ENCODE results near the gene APLF.

Gene APLF

GRCh38 chr2:68603059-68603458 lies 135.7 kb downstream of the APLF start:
- H3K9ac ChIP-seq = no peak overlapping the region
- no peaks in the 10 kb centered on the region for H3K79me2 ChIP-seq
- H3K9me3 ChIP-seq (ENCODE audit: control insufficient read depth, low read length) = no peaks in the 10 kb centered on the region
- no peak overlapping the region for H2AFZ ChIP-seq
- H3K27me3 ChIP-seq (ENCODE audit: control insufficient read depth, insufficient read depth, low read length) = no peaks in the 10 kb centered on the region
- H3K4me3 ChIP-seq (ENCODE audit: low read depth, low read length) = no peak overlapping the region
- H3K4me1 ChIP-seq = no peaks in the 10 kb centered on the region
- no peak overlapping the region for H3K27ac ChIP-seq
- TF ChIP-seq, protein P1, sequence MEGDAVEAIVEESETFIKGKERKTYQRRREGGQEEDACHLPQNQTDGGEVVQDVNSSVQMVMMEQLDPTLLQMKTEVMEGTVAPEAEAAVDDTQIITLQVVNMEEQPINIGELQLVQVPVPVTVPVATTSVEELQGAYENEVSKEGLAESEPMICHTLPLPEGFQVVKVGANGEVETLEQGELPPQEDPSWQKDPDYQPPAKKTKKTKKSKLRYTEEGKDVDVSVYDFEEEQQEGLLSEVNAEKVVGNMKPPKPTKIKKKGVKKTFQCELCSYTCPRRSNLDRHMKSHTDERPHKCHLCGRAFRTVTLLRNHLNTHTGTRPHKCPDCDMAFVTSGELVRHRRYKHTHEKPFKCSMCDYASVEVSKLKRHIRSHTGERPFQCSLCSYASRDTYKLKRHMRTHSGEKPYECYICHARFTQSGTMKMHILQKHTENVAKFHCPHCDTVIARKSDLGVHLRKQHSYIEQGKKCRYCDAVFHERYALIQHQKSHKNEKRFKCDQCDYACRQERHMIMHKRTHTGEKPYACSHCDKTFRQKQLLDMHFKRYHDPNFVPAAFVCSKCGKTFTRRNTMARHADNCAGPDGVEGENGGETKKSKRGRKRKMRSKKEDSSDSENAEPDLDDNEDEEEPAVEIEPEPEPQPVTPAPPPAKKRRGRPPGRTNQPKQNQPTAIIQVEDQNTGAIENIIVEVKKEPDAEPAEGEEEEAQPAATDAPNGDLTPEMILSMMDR (IDR thresholded peaks at IDR 0.05) = no peak
- H3K4me2 ChIP-seq (ENCODE audit: low read length) = no peak overlapping the region
- no peaks in the 10 kb centered on the region for H3K36me3 ChIP-seq (ENCODE audit: control insufficient read depth, insufficient read depth, low read length)

- H2AFZ ChIP-seq = no peak overlapping the region
- H3K36me3 ChIP-seq (ENCODE audit: control insufficient read depth, insufficient read depth, low read length) = no peaks in the 10 kb centered on the region
- H3K4me1 ChIP-seq = no peaks in the 10 kb centered on the region
- H3K4me2 ChIP-seq (ENCODE audit: low read length) = no peak overlapping the region
- no peak overlapping the region for H3K9ac ChIP-seq
- H3K9me3 ChIP-seq (ENCODE audit: control insufficient read depth, low read length) = peaks cover 2% of the 10 kb centered on the region
- H3K79me2 ChIP-seq = no peaks in the 10 kb centered on the region
- no peak overlapping the region for H3K4me3 ChIP-seq (ENCODE audit: low read depth, low read length)
- no peaks in the 10 kb centered on the region for H3K27me3 ChIP-seq (ENCODE audit: control insufficient read depth, insufficient read depth, low read length)
- TF ChIP-seq, protein P1 (IDR thresholded peaks at IDR 0.05) = no peak
- no peak overlapping the region for H3K27ac ChIP-seq
These were observed 136.7 kb downstream of the APLF start for GRCh38 chr2:68604077-68604476.

- Histone ChIP-seq H3K79me2 (no peaks in the 10 kb centered on the region), H3K27ac (no peak overlapping the region), H2AFZ (no peak overlapping the region), H3K36me3 (ENCODE audit: control insufficient read depth, insufficient read depth, low read length) (no peaks in the 10 kb centered on the region), H3K9ac (no peak overlapping the region), H3K4me3 (ENCODE audit: low read depth, low read length) (no peak overlapping the region), H3K9me3 (ENCODE audit: control insufficient read depth, low read length) (peaks cover 2% of the 10 kb centered on the region), H3K4me1 (no peaks in the 10 kb centered on the region), H3K27me3 (ENCODE audit: control insufficient read depth, insufficient read depth, low read length) (no peaks in the 10 kb centered on the region), H3K4me2 (ENCODE audit: low read length) (no peak overlapping the region)
- TF ChIP-seq, protein P1 (IDR thresholded peaks at IDR 0.05) = no peak
These were observed 138.6 kb downstream of the APLF start for GRCh38 chr2:68605939-68606338.

DNA sequence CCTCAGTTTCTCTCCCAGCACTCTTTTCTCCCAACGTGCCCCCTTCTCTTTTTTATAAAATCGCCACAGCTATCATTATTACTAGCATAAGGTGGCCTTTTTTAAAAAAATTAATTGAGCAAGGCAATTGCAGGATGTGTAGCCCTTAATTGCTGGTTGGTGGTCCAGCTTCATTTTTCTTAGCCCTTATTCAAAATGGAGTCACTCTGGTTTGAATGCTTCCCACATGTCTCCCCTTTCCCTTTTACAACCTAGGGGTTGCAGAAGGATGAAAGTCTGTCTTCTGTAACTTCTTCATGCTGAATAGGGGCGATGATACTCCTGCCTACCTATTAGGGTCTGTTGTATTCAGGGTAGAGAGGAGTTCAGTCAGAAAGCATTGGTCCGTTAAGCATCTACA lies 139.4 kb downstream of the APLF start:
- Histone ChIP-seq H3K79me2 (no peaks in the 10 kb centered on the region), H3K4me3 (ENCODE audit: low read depth, low read length) (no peak overlapping the region), H2AFZ (no peak overlapping the region), H3K4me2 (ENCODE audit: low read length) (no peak overlapping the region), H3K27ac (no peak overlapping the region), H3K27me3 (ENCODE audit: control insufficient read depth, insufficient read depth, low read length) (no peaks in the 10 kb centered on the region), H3K9ac (no peak overlapping the region), H3K9me3 (ENCODE audit: control insufficient read depth, low read length) (peaks cover 2% of the 10 kb centered on the region), H3K4me1 (no peaks in the 10 kb centered on the region), H3K36me3 (ENCODE audit: control insufficient read depth, insufficient read depth, low read length) (no peaks in the 10 kb centered on the region)
- TF ChIP-seq, protein P1 (IDR thresholded peaks at IDR 0.05) = no peak

DNA sequence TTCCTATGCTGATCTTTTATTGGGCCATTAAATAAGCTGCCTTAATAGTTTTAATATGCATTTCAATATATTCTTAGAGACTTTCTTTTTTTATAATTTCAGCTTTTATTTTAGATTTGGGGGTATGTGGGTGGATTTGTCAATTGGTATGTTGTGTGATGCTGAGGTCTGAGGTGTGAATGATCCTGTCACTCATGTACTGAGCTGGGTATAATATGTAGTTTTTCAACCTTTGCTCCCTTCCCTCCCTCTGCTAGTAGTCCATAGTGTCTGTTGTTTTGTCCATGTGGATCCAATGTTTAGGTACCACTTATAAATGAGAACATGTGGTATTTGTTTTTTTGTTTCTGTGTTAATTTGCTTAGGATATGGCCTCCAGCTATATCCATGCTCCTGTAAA lies 140.5 kb downstream of the APLF start:
- H3K9me3 ChIP-seq (ENCODE audit: control insufficient read depth, low read length) = peaks cover 2% of the 10 kb centered on the region
- no peak overlapping the region for H3K27ac ChIP-seq
- H3K27me3 ChIP-seq (ENCODE audit: control insufficient read depth, insufficient read depth, low read length) = no peaks in the 10 kb centered on the region
- H3K79me2 ChIP-seq = no peaks in the 10 kb centered on the region
- TF ChIP-seq, protein P1 (IDR thresholded peaks at IDR 0.05) = no peak
- H3K9ac ChIP-seq = no peak overlapping the region
- no peak overlapping the region for H3K4me2 ChIP-seq (ENCODE audit: low read length)
- H2AFZ ChIP-seq = no peak overlapping the region
- H3K4me1 ChIP-seq = no peaks in the 10 kb centered on the region
- H3K36me3 ChIP-seq (ENCODE audit: control insufficient read depth, insufficient read depth, low read length) = no peaks in the 10 kb centered on the region
- no peak overlapping the region for H3K4me3 ChIP-seq (ENCODE audit: low read depth, low read length)
